Measurements from ENCODE around the gene SRR. TPM values are rescaled to one million over a fixed set of nuclear protein-coding genes. Genes with fewer than 3 reads are reported as not detected.

SRR gene
- total and polyA plus RNA-seq, 9 of the 15 experiments (the other 6 are each of a cell fraction or from before 2014, with no cell fraction given), result 5.0 to 19.4 (median 7.9) TPM

DNA sequence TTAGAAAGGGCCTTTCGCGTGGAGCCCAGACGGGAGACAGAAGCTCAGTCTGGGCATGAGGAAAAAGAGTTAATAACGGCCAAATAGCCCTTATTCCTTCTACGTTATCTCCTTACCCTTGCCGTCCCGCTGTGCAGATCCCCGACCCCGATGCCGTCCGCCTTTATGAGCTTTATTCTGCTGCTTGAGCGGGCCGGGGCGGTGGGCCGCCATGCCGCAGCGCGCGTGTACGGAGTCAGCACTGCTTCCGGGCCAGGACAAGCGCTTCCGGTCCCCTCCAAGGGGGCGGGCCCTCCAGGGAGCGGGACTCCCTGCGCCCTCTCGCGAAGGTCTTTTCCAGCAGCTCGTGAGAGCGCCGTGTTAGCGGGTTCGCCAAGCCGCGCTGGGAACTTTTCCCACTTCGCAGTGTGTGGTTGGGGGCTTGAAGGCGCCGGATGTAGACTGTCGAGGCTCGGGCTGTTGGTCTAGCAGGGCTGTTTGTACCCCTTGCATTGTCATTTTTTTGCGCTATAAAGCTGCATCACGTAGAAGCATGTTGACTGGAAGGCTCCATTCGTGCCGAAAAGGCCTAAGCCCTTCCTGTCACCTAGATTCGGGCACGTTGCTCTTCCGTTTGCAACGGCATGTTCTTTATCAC lies 32.6 kb downstream of the SRR start, which contains the start of gene TSR1 (continued):
- no peak for TF ChIP-seq ZNF239 (CRISPR knock-in tag; IDR thresholded peaks at IDR 0.05)
- TF ChIP-seq RAD21 (CRISPR knock-in tag; conservative IDR thresholded peaks at IDR 0.05 in 1 of 2, IDR thresholded peaks at IDR 0.05 in 1 of 2), result no peak
- no peak for TF ChIP-seq ZBTB8A (IDR thresholded peaks at IDR 0.05; ENCODE audit: partially characterized antibody)
- TF ChIP-seq, protein P1, sequence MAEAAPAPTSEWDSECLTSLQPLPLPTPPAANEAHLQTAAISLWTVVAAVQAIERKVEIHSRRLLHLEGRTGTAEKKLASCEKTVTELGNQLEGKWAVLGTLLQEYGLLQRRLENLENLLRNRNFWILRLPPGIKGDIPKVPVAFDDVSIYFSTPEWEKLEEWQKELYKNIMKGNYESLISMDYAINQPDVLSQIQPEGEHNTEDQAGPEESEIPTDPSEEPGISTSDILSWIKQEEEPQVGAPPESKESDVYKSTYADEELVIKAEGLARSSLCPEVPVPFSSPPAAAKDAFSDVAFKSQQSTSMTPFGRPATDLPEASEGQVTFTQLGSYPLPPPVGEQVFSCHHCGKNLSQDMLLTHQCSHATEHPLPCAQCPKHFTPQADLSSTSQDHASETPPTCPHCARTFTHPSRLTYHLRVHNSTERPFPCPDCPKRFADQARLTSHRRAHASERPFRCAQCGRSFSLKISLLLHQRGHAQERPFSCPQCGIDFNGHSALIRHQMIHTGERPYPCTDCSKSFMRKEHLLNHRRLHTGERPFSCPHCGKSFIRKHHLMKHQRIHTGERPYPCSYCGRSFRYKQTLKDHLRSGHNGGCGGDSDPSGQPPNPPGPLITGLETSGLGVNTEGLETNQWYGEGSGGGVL (CRISPR knock-in tag; IDR thresholded peaks at IDR 0.05), result no peak
- no peak for TF ChIP-seq CSDE1 (IDR thresholded peaks at IDR 0.05)
- no peak for TF ChIP-seq LCOR (CRISPR knock-in tag; IDR thresholded peaks at IDR 0.05)
- TF ChIP-seq, protein P2, sequence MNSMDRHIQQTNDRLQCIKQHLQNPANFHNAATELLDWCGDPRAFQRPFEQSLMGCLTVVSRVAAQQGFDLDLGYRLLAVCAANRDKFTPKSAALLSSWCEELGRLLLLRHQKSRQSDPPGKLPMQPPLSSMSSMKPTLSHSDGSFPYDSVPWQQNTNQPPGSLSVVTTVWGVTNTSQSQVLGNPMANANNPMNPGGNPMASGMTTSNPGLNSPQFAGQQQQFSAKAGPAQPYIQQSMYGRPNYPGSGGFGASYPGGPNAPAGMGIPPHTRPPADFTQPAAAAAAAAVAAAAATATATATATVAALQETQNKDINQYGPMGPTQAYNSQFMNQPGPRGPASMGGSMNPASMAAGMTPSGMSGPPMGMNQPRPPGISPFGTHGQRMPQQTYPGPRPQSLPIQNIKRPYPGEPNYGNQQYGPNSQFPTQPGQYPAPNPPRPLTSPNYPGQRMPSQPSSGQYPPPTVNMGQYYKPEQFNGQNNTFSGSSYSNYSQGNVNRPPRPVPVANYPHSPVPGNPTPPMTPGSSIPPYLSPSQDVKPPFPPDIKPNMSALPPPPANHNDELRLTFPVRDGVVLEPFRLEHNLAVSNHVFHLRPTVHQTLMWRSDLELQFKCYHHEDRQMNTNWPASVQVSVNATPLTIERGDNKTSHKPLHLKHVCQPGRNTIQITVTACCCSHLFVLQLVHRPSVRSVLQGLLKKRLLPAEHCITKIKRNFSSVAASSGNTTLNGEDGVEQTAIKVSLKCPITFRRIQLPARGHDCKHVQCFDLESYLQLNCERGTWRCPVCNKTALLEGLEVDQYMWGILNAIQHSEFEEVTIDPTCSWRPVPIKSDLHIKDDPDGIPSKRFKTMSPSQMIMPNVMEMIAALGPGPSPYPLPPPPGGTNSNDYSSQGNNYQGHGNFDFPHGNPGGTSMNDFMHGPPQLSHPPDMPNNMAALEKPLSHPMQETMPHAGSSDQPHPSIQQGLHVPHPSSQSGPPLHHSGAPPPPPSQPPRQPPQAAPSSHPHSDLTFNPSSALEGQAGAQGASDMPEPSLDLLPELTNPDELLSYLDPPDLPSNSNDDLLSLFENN (IDR thresholded peaks at IDR 0.05; ENCODE audit: low read depth in 2 of 2, low read length in 2 of 2), result no peak
- TF ChIP-seq CHD1 (IDR thresholded peaks at IDR 0.05; ENCODE audit: low read length), result no peak
- TF ChIP-seq, protein P3, sequence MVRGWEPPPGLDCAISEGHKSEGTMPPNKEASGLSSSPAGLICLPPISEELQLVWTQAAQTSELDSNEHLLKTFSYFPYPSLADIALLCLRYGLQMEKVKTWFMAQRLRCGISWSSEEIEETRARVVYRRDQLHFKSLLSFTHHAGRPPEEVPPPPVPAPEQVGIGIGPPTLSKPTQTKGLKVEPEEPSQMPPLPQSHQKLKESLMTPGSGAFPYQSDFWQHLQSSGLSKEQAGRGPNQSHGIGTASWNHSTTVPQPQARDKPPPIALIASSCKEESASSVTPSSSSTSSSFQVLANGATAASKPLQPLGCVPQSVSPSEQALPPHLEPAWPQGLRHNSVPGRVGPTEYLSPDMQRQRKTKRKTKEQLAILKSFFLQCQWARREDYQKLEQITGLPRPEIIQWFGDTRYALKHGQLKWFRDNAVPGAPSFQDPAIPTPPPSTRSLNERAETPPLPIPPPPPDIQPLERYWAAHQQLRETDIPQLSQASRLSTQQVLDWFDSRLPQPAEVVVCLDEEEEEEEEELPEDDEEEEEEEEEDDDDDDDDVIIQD (CRISPR knock-in tag; IDR thresholded peaks at IDR 0.05), result no peak
- TF ChIP-seq BDP1 (IDR thresholded peaks at IDR 0.05; ENCODE audit: insufficient read depth, insufficient read length), result no peak
- no peak for TF ChIP-seq FOXP1 (CRISPR knock-in tag; IDR thresholded peaks at IDR 0.05)
- TF ChIP-seq, protein P4, sequence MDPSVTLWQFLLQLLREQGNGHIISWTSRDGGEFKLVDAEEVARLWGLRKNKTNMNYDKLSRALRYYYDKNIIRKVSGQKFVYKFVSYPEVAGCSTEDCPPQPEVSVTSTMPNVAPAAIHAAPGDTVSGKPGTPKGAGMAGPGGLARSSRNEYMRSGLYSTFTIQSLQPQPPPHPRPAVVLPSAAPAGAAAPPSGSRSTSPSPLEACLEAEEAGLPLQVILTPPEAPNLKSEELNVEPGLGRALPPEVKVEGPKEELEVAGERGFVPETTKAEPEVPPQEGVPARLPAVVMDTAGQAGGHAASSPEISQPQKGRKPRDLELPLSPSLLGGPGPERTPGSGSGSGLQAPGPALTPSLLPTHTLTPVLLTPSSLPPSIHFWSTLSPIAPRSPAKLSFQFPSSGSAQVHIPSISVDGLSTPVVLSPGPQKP (CRISPR knock-in tag; IDR thresholded peaks at IDR 0.05), result no peak
- TF ChIP-seq SMARCA4 (IDR thresholded peaks at IDR 0.05), result no peak
- TF ChIP-seq, protein P5, sequence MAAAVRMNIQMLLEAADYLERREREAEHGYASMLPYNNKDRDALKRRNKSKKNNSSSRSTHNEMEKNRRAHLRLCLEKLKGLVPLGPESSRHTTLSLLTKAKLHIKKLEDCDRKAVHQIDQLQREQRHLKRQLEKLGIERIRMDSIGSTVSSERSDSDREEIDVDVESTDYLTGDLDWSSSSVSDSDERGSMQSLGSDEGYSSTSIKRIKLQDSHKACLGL (CRISPR knock-in tag; IDR thresholded peaks at IDR 0.05; ENCODE audit: borderline replicate concordance, poor library complexity, severe bottlenecking), result peak; percentile 88
- no peak for TF ChIP-seq ZNF217 (CRISPR knock-in tag; IDR thresholded peaks at IDR 0.05)
- no peak for TF ChIP-seq MCM3 (IDR thresholded peaks at IDR 0.05)
- no peak for TF ChIP-seq ARHGAP35 (IDR thresholded peaks at IDR 0.05; ENCODE audit: partially characterized antibody)
- no peak for TF ChIP-seq MAFG (tag; conservative IDR thresholded peaks at IDR 0.05)
- TF ChIP-seq ZNF165 (CRISPR knock-in tag; IDR thresholded peaks at IDR 0.05; ENCODE audit: borderline replicate concordance), result no peak
- peak; percentile 98 for TF ChIP-seq GABPA (tag; conservative IDR thresholded peaks at IDR 0.05; ENCODE audit: low read depth)
- TF ChIP-seq TEAD2 (tag; IDR thresholded peaks at IDR 0.05), result no peak
